NK-92 treated with Interleukin-12 subunit alpha and Interleukin-12 subunit beta, amount 100 ng/mL, for 24 hours (cell line): ENCODE measurements around the gene ZNF415.
"Not testable (repeated sequence)": the region's sequence is repeated elsewhere in the genome, so short reads cannot be mapped to it uniquely, and the experiment has no call there.

Source experiments
- DNase-seq: peaks from one replicate; lab custom pipeline; 2025; lab: John Stamatoyannopoulos, UW

The ZNF415 gene

DNA sequence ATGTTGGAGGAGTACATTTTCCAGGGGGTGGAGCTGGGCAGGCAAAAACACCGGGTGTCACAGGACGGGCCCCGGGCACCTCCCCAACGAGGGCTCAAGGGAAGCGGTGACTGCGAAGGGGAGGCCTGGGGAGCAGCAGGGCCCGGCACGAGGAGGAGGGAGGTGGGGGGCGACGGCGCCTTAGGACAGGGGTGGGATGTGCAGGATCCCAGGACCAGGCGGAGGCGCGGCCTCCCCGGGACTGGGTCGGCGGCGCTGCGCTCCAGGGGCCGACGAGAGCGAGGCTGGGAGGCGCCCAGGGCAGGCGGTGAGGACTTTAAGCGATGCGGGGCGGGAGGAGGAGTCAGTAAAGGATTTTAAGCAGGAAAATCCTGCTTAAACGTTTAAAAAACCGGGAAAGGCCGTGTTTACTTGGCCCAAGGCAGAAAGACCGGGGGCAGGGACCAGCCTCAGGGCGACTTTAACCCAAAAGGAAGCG, 29.9 kb downstream of the ZNF415 start:
- DNase-seq = no peak

DNA sequence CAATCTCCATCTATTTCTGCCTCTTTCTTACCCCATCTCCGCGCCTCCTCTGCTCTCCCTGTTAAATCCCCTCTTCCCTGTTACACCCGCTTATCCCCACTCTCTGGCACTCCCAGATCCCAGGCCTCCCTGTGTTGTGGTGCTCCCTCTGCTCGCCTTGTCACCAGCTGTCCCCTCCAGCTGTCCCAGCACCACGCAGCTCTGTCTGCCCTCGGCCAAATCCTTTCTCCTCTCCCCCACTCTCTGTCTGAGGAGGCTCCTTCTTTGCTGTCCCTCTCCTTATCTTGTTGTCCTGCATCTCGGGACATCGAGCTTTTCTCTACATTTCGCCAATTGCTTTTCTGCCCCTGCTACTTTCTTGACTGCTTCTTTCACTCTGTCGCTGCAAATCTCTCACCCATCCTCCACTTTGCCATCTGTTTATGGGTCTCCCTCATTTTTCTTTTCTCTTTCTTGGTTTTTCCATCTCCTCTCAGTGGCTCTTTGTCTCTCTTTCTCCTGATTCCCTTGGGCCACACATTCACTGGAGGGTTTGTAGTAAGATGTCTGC, 30.4 kb downstream of the ZNF415 start:
- no peak for DNase-seq

DNA sequence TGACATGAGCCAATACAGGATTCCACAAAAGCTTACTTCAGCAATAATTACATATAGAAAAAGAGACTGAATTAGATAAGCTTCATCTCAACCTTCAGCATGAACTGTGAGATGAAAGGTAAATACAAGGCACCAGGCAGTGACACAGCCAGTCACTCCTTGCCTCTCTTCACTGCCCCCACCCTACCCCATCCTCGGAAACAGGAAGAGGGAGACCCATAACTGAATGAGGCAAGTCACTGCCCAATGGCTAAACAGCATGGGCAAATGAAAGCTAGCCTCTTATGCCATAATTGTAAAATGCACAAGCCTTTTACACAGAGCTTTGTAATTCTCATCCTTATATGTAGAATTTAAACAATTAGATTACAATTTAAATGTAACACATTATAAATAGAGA, 31.2 kb downstream of the ZNF415 start:
- DNase-seq = no peak

DNA sequence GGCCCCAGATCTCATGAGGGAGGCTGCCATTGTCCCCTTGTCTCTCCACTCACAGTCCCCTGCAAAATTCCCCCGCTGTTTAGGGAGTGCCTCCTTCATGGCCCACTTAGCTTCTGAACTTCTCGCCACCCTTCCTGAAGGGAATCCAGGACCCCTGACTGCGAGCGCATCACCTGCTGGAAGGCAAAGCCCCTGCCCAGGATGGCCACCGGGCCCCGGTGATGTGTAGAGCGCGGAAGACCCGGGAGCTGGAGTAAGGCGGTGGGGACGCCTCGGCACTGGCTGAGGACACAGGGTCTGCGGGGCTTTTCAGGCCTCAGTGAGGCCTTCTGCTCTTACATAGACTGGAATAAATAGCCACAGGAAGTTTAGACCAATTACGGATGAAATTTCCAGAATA, 34.1 kb downstream of the ZNF415 start:
- not testable (repeated sequence) for DNase-seq

DNA sequence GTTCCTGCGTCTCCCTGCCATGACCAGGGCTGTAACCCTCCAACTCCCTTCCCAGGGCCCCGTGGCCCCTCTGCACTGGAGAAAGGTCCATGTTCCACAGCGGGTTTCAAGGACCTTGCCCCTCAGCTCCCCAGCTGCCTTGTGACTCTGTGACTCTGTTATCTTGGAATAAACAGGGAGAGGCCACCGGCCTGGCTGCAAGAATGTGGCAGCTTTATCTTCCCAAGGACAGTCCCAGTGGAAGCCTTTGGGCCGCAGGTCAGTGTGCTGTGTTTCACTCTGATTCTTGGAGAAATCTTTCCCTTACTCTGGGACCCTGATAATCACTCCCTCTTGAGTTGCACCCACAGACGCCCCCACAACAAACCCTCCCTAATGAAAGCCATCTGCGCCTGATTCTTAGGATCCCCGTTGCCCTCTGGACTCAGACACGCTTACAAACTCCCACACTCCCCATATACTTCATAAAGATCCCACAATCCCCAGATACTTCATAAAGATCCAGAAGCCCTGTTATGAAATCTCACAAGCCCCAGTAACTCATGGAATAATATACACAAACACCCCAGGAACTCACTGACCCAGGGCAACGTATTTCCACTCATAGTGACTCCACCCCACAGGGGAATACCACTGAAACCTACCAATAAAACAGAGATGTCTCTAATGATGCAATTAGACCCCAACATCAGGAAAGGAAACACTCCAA, 35.6 kb downstream of the ZNF415 start:
- DNase-seq = not testable (repeated sequence)

DNA sequence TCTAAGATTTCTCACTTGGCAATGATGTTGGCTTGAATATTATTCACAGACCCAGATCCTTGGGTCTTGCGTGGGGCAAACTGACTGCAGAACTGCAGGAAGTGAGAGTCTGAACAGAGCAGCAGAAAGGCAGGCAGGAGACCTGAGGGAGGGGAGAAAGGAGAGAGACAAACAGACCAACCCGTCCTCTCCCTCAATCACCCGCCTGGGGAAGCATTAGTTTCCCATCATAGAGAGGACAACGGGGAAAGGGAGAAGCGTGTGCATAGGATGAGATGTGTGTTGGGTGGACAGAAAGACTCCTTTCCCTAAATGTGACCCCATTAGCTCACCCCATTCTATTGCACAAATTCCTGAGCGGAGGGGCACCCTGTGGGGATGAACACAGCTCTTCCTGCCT, 36.1 kb downstream of the ZNF415 start:
- not testable (repeated sequence) for DNase-seq

DNA sequence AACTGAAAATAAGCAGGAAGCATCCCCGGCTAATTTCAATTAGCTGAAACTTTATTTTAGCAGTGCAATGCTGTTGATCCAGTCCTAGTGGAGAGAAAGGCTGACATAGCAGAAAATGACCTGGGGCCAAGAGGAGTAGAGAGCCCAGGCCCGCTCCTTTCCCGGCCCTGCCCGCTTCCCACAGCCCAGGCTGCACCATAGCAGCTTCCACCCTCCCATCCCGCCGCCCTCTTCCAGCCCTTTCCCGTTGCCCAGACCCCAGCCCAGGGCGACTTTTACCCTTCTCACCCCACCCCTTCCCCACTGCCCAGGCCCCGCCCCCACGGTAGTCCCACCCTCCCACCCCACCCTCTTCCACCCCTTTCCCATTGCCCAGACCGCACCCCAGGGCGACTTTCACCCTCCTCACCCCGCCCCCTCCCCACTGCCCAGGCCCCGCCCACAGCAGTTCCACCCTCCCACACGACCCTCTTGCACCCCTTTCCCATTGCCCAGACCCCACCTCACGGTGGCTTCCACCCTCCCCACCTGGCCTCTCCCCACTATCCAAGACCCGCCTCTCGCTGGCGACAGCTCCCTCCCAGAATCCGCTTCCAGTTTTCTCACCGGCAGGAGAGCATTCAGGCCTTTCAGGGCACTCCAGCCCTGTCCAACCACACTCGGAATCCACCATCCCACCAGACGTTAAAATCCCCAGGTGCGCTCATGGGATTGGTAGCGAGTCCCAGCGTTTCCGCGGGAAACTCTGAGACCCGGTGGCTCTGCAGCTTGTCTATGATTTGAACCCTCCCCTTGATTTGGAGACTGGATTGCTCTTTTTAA, 37.7 kb downstream of the ZNF415 start:
- no peak for DNase-seq

DNA sequence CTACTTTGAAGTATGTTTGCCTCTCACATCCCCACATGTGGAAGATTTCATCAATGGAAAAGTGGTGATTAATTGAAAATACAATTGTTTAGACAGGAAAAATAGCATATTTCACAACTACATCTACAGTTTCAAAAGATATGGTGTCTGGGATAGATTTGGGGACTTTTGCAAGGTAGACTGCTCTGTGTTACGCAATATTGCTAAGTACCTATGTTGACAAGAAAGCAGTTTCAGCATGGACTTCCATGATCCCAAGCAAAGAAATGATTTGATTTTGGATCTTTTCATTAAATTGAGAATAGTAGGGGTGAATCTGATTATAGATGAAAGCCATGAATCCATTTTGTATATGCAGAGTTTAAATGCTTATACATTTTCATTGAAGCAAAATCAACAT, 40.0 kb downstream of the ZNF415 start:
- DNase-seq = no peak

DNA sequence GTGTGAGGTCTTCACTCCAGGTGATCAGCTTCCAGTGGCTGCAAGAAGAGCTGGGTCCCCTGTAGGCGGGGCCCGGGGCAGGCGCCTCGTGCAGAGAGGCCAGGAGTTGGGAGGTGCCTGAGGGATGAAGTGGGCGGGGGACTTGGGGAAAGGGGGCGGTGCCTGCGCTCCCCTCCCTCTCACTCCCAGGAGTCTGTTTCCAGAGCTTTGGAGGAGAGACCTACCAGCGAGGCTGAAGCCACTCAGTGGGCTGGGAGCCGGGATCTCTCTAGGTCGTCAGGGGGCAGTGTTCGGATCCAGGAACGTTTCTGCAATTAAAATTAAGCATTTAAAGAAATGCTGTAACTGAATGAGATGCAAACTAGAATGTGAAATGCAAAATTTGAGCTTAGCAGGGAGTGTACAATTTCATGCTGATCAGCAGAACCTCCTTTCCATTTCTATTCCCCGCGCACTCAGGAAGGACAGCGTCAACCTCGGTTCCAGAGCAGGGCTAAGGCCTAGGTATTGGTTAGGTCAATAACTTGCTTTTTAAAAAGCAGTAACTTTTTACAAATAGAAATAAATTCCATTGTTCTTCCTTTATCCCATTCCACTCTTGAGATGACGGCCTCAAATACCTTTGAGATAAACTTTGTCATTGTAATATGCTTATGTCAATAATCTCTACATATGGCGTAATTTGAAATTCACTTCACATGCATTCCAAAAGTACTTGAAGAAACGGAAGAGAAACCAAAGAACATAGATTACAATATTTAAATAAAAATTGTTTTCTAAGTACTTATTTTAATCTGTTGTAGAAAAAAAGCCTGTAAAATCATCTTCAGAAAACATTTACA, 41.1 kb downstream of the ZNF415 start:
- no peak for DNase-seq

DNA sequence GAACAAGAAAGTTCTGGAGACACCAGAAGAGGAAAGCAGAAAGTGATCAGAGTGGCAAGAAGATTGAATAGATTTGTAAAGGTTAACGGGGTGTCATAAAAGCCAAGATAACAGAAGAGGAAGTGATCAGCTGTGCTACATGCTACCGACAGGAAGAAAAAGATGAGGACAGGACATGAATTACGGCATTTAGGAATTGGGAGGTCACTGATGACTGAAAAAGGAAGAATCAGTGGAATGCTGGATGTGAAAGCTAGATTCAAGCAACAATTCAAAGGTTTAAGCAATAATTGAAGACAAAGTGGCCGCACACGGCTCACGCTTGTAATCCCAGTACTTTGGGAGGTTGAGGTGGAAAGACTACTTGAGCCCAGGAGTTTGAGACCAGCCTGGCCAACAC, 44.6 kb downstream of the ZNF415 start:
- no peak for DNase-seq

DNA sequence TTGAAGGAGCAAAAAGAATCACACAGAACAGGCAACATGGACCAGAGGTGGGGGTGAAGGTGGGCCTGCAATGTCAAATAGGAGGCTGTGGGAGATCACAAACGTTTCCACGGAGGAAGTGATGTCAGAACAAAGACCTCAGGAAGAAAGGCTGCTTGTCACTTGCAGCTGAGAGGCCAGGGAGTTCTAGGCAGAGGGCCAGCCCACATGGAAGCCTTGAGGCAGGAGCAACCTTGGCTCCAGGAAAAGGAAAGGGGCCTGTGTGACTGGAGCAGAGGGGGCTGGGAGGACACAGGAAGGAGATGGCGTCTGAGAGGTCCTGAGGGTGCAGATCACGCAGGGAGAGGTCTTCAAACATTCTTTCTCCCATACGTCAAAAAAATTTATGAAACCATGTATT, 45.8 kb downstream of the ZNF415 start:
- no peak for DNase-seq

DNA sequence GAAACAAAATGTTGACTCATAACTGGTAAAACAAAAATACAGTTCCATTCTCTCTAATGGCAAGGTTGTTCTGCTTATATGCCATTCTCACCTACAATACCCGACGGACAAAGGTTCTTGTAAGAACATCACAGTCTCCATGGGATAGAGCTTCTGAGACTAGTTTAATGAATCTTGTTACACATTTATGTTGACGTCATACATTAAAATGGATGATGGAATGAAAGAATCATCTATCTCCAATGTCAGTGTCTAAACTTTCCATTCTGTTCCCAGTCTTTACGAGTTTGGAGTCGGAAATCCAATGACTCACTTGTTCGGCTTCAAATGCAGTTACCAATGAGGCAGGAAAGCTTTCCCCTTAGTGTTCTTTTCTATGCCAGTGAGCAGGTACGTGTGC, 47.2 kb downstream of the ZNF415 start:
- DNase-seq = no peak

DNA sequence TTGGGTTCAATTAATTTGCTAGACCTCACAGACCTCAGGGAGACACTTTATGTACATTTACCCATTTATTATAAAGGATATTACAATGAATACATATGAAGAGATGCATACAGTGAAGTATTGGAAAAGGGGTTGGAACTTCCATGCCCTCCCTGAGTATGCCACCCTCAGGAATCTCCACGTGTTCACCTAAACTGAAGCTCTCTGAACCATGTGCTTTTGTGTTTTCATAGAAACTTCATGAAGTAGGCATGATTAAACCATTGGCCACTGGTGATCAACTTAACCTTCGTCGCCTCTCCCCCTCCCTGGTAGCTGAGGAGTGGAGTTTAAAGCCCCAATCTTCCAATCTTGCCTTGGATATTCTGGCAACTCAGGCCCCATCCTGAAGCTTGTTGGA, 49.8 kb downstream of the ZNF415 start:
- DNase-seq = no peak

DNA sequence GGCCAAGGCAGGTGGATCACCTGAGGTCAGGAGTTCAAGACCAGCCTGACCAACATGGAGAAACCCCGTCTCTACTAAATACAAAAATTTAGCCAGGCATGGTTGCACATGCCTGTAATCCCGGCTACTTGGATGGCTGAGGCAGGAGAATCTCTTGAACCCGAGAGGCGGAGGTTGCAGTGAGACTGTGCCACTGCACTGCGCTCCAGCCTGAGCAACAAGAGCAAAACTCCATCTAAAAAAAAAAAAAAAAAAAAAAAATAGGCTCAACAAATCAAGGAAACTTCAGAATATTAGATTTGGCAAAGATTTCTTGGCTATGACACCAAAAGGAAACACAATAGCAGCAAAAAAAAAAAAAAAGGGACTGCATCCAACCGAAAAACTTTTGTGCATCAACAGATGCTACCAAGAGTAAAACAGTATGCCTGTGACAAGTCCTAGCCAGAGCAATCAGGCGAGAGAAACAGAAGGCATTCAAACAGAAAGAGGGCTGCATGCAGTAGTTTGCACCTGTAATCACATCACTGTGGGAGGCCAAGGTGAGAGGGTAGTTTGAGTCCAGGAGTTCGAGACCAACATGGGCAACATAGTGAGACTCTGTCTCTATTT, 53.3 kb downstream of the ZNF415 start:
- DNase-seq = no peak

DNA sequence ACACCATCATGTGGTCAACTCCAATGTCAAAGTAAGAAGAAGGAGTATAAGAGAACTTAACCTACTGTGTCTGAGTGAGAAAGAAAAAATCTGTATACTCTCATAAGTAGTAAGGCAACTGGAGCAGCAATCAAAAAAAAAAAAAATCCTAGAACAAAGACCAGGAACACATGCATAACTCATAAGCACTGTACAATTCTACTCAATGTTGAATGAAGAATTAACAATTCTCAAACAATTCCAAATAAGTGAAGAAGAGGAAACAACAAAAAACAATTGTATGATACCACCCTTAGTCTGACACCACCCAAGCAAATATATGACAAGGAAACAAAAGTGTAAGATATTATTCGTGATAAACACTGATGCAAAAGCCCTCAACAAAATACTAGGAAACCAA, 54.0 kb downstream of the ZNF415 start:
- no peak for DNase-seq

DNA sequence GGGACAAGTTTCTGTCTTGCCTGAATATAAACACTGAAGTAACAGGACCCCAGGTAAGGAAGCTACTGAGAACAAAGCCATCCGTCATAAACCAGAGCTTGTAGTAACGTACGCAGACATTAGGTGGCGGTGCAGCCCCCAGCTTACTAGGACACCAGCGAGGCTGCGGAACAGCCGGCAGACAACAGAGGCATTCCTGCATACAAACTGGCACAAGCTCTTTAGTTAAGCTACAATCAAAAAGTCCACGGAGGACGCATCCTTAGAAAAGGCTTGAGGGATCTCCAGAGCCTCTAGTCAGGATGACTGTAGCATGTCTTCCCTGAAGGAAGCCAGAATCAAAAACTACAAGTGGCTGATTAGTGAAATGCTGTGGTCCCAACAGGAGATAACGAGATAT, 55.7 kb downstream of the ZNF415 start:
- no peak for DNase-seq

DNA sequence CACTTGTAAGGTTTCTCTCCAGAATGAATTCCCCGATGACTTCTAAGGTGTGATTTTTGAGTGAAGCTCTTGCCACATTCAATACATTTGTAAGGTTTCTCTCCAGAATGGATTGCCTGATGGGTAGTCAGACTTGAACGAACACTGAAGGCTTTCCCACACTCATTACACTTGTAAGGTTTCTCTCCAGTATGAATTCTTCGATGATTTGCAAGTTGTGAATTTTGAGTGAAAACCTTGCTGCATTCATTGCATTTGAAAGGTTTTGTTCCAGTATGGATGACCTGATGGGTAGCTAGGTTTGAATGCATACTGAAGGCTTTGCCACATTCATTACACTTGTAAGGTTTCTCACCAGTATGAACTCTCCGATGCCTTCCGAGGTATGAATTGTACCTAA, 63.9 kb downstream of the ZNF415 start:
- DNase-seq = no peak

DNA sequence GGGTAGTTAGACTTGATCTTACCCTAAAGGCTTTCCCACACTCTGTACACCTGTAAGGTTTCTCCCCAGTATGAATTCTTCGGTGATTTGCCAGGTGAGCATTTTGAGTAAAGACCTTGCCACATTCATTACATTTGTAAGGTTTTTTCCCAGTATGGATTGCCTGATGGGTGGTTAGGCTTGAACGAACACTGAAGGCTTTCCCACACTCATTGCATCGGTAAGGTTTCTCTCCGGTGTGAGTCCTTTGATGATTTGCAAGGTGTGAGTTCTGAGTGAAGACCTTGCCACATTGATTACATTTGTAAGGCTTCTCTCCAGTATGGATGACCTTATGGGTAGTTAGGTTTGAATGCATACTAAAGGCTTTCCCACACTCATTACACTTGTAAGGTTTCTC, 64.5 kb downstream of the ZNF415 start:
- DNase-seq = no peak

DNA sequence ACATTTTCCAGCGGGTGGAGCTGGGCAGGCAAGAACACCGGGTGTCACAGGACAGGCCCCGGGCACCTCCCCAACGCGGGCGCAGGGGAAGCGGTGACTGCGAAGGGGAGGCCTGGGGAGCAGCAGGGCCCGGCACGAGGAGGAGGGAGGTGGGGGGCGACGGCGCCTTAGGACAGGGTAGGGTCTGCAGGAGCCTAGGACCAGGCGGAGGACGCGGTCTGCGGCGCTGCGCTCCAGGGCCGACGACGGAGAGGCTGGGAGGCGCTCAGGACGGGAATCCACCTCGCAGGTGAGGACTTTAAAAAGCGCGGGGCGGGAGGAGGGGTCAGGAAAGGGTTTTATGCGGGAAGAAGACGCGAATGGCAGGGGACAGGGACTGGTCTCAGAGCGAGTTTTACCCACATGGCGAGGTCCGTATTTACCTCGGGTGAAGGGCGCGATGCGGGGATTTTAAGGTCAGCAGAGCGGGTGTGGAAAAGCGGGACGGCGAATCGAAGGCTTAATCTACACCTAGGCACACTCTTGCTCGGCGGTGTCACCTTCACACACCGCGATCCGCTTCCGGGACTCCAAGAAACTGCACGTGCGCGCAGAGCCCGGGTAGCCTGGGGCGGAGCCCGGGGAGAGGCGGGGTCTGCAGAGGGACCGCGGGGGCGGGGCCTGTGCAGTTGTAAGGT, 74.7 kb downstream of the ZNF415 start:
- DNase-seq = no peak
